Lung (tissue), 12 donors: Measurements from ENCODE around the gene CYSTM1. TPM values are rescaled to one million over a fixed set of nuclear protein-coding genes. Genes with fewer than 3 reads are reported as not detected.

Source experiments
- ATAC-seq: fragments of 200-7000 bp; cut with Tn5 transposase; one replicate; pipeline ENCODE4 v1.9.1; 2020; ENCODE audit warnings: moderate number of reproducible peaks; ENCODE audit not compliant: insufficient read depth, low FRiP score
- DNase-seq, 3 donors: peaks; one replicate each; pipeline ENCODE4 v3.0.0-alpha.2; 2013 to 2017
- H3K27ac ChIP-seq, 2 donors: one replicate each; pipeline ENCODE4 v1.5.1; 2013; ENCODE audit warnings: mild to moderate bottlenecking in 2 of 2, moderate library complexity in 2 of 2, control low read depth in 1 of 2, inconsistent platforms in 1 of 2, low read depth in 1 of 2, low read length in 1 of 2
- H3K27me3 ChIP-seq, 3 donors: one replicate each; pipeline ENCODE4 v1.5.1; 2013; ENCODE audit warnings: low read length in 2 of 3; ENCODE audit not compliant: control insufficient read depth in 3 of 3, insufficient read depth in 3 of 3
- H3K36me3 ChIP-seq, 4 donors: one replicate each; pipeline ENCODE4 v1.5.1; 2013; ENCODE audit warnings: low read length in 4 of 4, mild to moderate bottlenecking in 1 of 4, moderate library complexity in 1 of 4; ENCODE audit not compliant: control insufficient read depth in 4 of 4, insufficient read depth in 4 of 4
- H3K4me1 ChIP-seq, 5 donors: one replicate each; pipeline ENCODE4 v1.5.1; 2013; ENCODE audit warnings: low read length in 5 of 5, mild to moderate bottlenecking in 2 of 5, moderate library complexity in 1 of 5; ENCODE audit not compliant: control insufficient read depth in 5 of 5, insufficient read depth in 5 of 5
- H3K4me3 ChIP-seq: one replicate; pipeline ENCODE4 v1.5.1; 2013; ENCODE audit warnings: mild to moderate bottlenecking, control low read depth, moderate library complexity
- H3K9ac ChIP-seq, 2 donors: one replicate each; pipeline ENCODE4 v1.5.1; 2013; ENCODE audit warnings: low read length in 2 of 2, control low read depth in 1 of 2; ENCODE audit not compliant: insufficient read depth in 1 of 2
- H3K9me3 ChIP-seq, 4 donors: one replicate each; pipeline ENCODE4 v1.5.1; 2013; ENCODE audit warnings: low read length in 3 of 4, mild to moderate bottlenecking in 1 of 4, moderate library complexity in 1 of 4; ENCODE audit not compliant: control insufficient read depth in 4 of 4, insufficient read depth in 3 of 4
- CTCF ChIP-seq: IDR thresholded peaks from 2 replicates; pipeline ENCODE4 v1.5.1; 2012; ENCODE audit warnings: mild to moderate bottlenecking; ENCODE audit errors: control extremely low read depth, extremely low read depth
- WGBS, 2 donors: extraction: QIAGEN DNeasy Blood & Tissue Kit; methylation state at CpG; one replicate each; pipeline ENCODE4 v1.1.7; 2013; 5-methylcytosine and 5-hydroxymethylcytosine counted together
- polyA plus RNA-seq, 2 donors: library from polyadenylated mRNA; stranded (reverse); fragments of 200-250 nt; gene quantifications; one replicate each; pipeline ENCODE4 v1.2.1, GENCODE V29; 2013
- total RNA-seq, 2 donors: library from RNA; depleted of rRNA in 1 of 2; stranded (reverse); fragments of >200 nt in 1 of 2; gene quantifications; one replicate each; pipeline ENCODE4 v1.2.1, GENCODE V29; 2014 to 2021
- donor health status: control.
- donor health status: control.
- donor health status: Bipolar disorder and iron deficiency.
- donor health status: healthy.
- donor health status: DM: yes; HTN: yes; CAD: no.

The CYSTM1 gene
- total and polyA plus RNA-seq, 4 donors, result 37.1 to 274 (median 107) TPM

GRCh38 chr5:140292212-140293036, 117.4 kb downstream of the CYSTM1 start:
- Histone ChIP-seq H3K27me3 (no peaks in the 10 kb centered on the region), H3K9me3 (no peaks in the 10 kb centered on the region), H3K27ac (peak overlapping the region in 1 of 2 donors; percentile 83), H3K4me3 (no peak overlapping the region), H3K9ac (no peak overlapping the region), H3K4me1 (peaks cover 0 to 30% (median 5%) of the 10 kb centered on the region in 5 donors), H3K36me3 (no peaks in the 10 kb centered on the region)
- DNase-seq (no peak), ATAC-seq (no peak)
- TF ChIP-seq CTCF, result no peak
- 67 to 87% methylated on average over 1 of the region's 1 CpG for WGBS, 2 donors

Other genes starting within 250 kb of the CYSTM1 start
- gene NRG2, start 131.9 kb upstream of the CYSTM1 start, total RNA-seq, result 1 to 10 TPM; 1.6 to 3.0 TPM
- gene NRG2, start 131.9 kb upstream of the CYSTM1 start, polyA plus RNA-seq, result under 1 TPM; 0.41 to 0.42 TPM
- 10 to 100 TPM; 18.6 to 22.1 TPM for gene PURA, start 61.1 kb upstream of the CYSTM1 start, total RNA-seq
- 1 to 10 TPM; 3.5 to 4.5 TPM for gene PURA, start 61.1 kb upstream of the CYSTM1 start, polyA plus RNA-seq
- 10 to 100 TPM in 1 of 2 donors, 1 to 10 TPM in 1; 9.6 to 11.1 TPM for gene IGIP, start 49.3 kb upstream of the CYSTM1 start, total RNA-seq
- gene IGIP, start 49.3 kb upstream of the CYSTM1 start, polyA plus RNA-seq, result 1 to 10 TPM; 2.8 to 5.4 TPM
- 10 to 100 TPM; 42.0 to 45.3 TPM for gene PFDN1, start 127.9 kb downstream of the CYSTM1 start, total RNA-seq
- gene PFDN1, start 127.9 kb downstream of the CYSTM1 start, polyA plus RNA-seq, result 100 to 1,000 TPM in 1 of 2 donors, 10 to 100 TPM in 1; 57.9 to 108 TPM
- 10 to 100 TPM; 13.0 to 27.1 TPM for gene HBEGF, start 171.4 kb downstream of the CYSTM1 start, total RNA-seq
- gene HBEGF, start 171.4 kb downstream of the CYSTM1 start, polyA plus RNA-seq, result 10 to 100 TPM; 16.3 to 20.5 TPM
- under 1 TPM; 0.11 to 0.18 TPM for gene SLC4A9, start 185.0 kb downstream of the CYSTM1 start, total RNA-seq
- under 1 TPM; 0.05 to 0.06 TPM for gene SLC4A9, start 185.0 kb downstream of the CYSTM1 start, polyA plus RNA-seq
- gene ANKHD1, start 226.6 kb downstream of the CYSTM1 start, total RNA-seq, result 100 to 1,000 TPM; 123 to 200 TPM
- 10 to 100 TPM; 53.0 to 58.6 TPM for gene ANKHD1, start 226.6 kb downstream of the CYSTM1 start, polyA plus RNA-seq